Smooth muscle cell of the brain vasculature (primary cell): ENCODE results near the gene BMAL2.

ENCODE experiments used
- DNase-seq: peaks from one replicate; pipeline ENCODE4 v3.0.0-alpha.2; 2012; ENCODE audit warnings: low read depth, low spot score

Gene BMAL2

GRCh38 chr12:27319848-27320247, 12.8 kb upstream of the BMAL2 start:
- DNase-seq = no peak

- no peak for DNase-seq
Measured at GRCh38 chr12:27324530-27324929, 8.1 kb upstream of the BMAL2 start.

- DNase-seq = no peak
Measured at GRCh38 chr12:27330846-27331245, 1.8 kb upstream of the BMAL2 start.

- no peak for DNase-seq
Measured at GRCh38 chr12:27331291-27331926, 1.2 kb upstream of the BMAL2 start.

GRCh38 chr12:27331927-27332324, 710 bp upstream of the BMAL2 start:
- DNase-seq = no peak

- no peak for DNase-seq
Measured at GRCh38 chr12:27332407-27332713, 276 bp upstream of the BMAL2 start.

GRCh38 chr12:27333403-27334009, 870 bp downstream of the BMAL2 start:
- DNase-seq = no peak

GRCh38 chr12:27334042-27334720, 1.5 kb downstream of the BMAL2 start:
- no peak for DNase-seq

- DNase-seq = no peak
Measured at GRCh38 chr12:27334721-27335082, 2.1 kb downstream of the BMAL2 start.

- no peak for DNase-seq
Measured at GRCh38 chr12:27335364-27336281, 3.0 kb downstream of the BMAL2 start.

- no peak for DNase-seq
Measured at GRCh38 chr12:27336282-27336653, 3.6 kb downstream of the BMAL2 start.

- no peak for DNase-seq
Measured at GRCh38 chr12:27337376-27337775, 4.7 kb downstream of the BMAL2 start.

- no peak for DNase-seq
Measured at GRCh38 chr12:27338473-27338872, 5.8 kb downstream of the BMAL2 start.

- DNase-seq = no peak
Measured at GRCh38 chr12:27340971-27341370, 8.3 kb downstream of the BMAL2 start.

GRCh38 chr12:27342536-27342935, 9.9 kb downstream of the BMAL2 start:
- no peak for DNase-seq

GRCh38 chr12:27343255-27344000, 10.8 kb downstream of the BMAL2 start:
- no peak for DNase-seq

- no peak for DNase-seq
Measured at GRCh38 chr12:27344246-27344645, 11.6 kb downstream of the BMAL2 start.

- no peak for DNase-seq
Measured at GRCh38 chr12:27344760-27345159, 12.1 kb downstream of the BMAL2 start.

- DNase-seq = no peak
Measured at GRCh38 chr12:27345376-27345775, 12.7 kb downstream of the BMAL2 start.

- no peak for DNase-seq
Measured at GRCh38 chr12:27347779-27348178, 15.1 kb downstream of the BMAL2 start.

- DNase-seq = no peak
Measured at GRCh38 chr12:27351476-27351875, 18.8 kb downstream of the BMAL2 start.

GRCh38 chr12:27355486-27355885, 22.9 kb downstream of the BMAL2 start:
- no peak for DNase-seq
